ENCODE data around the gene PCDHGB1. TPM values are rescaled to one million over a fixed set of nuclear protein-coding genes. Genes with fewer than 3 reads are reported as not detected.
A peak's percentile ranks its signal among the peaks of the same experiment; 100 is the strongest.
"Not testable (repeated sequence)": the region's sequence is repeated elsewhere in the genome, so short reads cannot be mapped to it uniquely, and the experiment has no call there.

The PCDHGB1 gene
- total RNA-seq, result not detected

DNA sequence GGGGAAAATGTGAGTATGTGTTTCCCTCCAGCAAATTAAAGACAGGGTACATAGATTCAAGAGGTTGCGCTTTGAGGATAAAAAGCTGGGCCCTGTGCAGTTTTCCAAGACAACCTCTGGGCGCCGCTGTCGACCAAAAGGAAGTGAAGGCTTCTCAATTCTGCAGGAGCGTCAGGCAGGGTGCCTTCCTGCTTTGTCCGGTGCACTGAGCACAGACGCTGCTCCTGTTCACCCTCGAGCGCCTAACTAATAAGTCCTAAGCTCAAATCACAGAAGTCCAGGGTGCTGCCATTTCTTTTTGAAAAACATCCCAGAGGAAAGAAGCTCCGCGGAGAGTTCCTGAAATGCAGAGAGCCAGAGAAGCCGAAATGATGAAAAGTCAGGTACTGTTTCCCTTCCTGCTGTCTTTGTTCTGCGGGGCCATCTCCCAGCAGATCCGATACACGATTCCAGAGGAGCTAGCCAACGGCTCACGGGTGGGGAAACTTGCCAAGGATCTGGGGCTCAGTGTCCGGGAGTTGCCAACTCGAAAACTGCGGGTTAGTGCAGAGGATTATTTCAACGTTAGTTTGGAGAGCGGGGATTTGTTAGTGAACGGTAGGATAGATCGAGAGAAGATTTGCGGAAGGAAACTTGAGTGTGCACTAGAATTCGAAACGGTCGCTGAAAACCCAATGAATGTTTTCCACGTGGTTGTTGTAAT, at the start of gene PCDHGB1:
TSS of gene PCDHGB1 (plus strand) at position 183 of the 703 bp plus-strand sequence. CDS start at position 345, 162 bp downstream.
- ATAC-seq, result no peak
- no peak for DNase-seq (ENCODE audit: low spot score in 2 of 2)
- H3K9me3 Mint-ChIP-seq, result peaks cover 19 to 30% of the 10 kb centered on the region in 2 donors
- H3K27ac Mint-ChIP-seq, result no peak within 1 kb of the TSS
- H3K36me3 Mint-ChIP-seq, result peaks cover 36 to 59% of the 10 kb centered on the region in 2 donors

DNA sequence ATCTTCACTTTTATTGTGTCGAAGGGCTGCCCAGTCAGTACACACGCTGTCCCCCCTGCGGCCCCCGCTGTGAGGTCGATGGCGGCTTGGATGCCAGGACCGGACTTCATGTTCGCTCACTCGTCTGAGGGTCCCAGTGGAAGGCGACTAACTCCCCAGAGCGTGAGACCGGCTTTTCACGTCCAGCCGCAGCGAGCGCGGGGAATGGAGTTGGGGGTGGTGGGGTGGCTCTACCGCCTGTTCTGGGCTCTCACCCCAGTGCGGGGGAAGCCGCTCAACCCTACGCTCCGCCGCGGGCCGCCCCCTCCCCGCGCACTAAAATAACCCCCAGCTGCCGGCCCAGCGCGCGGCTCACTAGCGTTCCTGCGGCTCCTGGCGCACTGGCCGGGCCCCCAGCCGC, 46.1 kb upstream of the PCDHGB1 start, which contains the start of gene SLC25A2:
TSS of gene SLC25A2 (minus strand) at position 294 of the 400 bp plus-strand sequence. CDS start at position 110, 184 bp downstream.
- DNase-seq (ENCODE audit: low spot score in 2 of 2), result no peak
- H3K36me3 Mint-ChIP-seq, result peaks cover 30 to 61% of the 10 kb centered on the region in 2 donors
- H3K9me3 Mint-ChIP-seq, result peaks cover 30 to 36% of the 10 kb centered on the region in 2 donors
- no peak within 1 kb of the TSS for H3K27ac Mint-ChIP-seq
- no peak for ATAC-seq

DNA sequence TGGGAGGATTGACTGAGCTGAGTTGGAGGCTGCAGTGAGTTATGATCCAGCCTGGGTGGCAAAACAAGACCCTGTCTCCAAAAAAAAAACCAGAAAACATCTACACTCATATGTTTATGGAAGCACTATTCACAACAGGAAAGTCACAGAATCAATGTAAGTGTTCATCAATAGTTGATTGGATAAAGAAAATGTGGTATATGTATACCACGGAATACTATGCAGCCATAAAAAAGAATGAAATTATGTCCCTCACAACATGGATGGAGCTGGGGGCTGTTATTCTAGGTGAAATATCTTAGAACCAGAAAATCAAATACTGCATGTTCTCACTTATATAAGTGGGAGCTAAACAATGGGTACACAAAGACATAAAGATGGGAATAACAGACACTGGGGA, 43.3 kb upstream of the PCDHGB1 start:
- DNase-seq (ENCODE audit: low spot score in 2 of 2) (no peak), ATAC-seq (no peak)

DNA sequence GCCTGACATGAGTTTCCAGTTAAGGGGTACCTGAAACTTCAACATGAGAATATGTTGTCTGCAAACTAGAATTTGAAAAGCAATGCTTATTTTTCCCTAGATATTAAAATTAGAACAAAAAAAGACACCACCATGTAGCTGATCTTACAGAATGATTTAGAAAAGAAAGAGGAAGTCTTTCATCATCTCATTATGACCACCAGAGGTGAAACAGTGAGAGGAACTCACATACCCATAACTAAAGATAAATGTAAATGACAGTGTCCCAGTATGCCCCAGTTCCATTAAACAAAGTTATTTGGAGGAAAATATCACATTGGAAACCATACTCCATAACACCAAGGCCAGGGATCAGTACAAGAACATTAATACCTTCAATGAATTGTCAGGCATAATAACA, 36.2 kb upstream of the PCDHGB1 start:
- DNase-seq (ENCODE audit: low spot score in 2 of 2) (no peak), ATAC-seq (no peak)
- peaks cover 42 to 54% of the 10 kb centered on the region in 2 donors for H3K9me3 Mint-ChIP-seq
- peaks cover 65 to 67% of the 10 kb centered on the region in 2 donors for H3K36me3 Mint-ChIP-seq
- no peak overlapping the region for H3K27ac Mint-ChIP-seq

More for the DNA sequence above, 43.3 kb upstream of the PCDHGB1 start:
- Mint-ChIP-seq H3K9me3 (peaks cover 35 to 38% of the 10 kb centered on the region in 2 donors), H3K36me3 (peaks cover 40 to 70% of the 10 kb centered on the region in 2 donors), H3K27ac (no peak overlapping the region)

DNA sequence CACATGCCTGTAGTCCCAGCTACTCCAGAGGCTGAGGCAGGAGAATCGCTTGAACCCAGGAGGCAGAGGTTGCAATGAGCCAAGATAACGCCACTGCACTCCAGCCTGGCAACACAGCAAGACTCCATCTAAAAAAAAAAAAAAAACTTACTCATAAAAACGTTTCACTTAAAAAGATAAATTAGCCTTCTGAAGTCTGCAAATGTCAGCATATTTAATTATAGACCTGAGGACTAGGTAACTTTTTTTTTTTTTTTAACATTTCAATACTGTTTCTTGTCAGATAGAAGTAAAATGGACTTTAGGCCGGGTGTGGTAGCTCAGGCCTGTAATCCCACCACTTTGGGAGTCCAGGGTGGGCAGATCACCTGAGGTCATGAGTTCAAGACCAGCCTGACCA, 32.9 kb upstream of the PCDHGB1 start:
- Mint-ChIP-seq H3K36me3 (peaks cover 70 to 80% of the 10 kb centered on the region in 2 donors), H3K9me3 (peaks cover 53 to 57% of the 10 kb centered on the region in 2 donors)
- DNase-seq (ENCODE audit: low spot score in 2 of 2); ATAC-seq; H3K27ac Mint-ChIP-seq: not testable (repeated sequence)

DNA sequence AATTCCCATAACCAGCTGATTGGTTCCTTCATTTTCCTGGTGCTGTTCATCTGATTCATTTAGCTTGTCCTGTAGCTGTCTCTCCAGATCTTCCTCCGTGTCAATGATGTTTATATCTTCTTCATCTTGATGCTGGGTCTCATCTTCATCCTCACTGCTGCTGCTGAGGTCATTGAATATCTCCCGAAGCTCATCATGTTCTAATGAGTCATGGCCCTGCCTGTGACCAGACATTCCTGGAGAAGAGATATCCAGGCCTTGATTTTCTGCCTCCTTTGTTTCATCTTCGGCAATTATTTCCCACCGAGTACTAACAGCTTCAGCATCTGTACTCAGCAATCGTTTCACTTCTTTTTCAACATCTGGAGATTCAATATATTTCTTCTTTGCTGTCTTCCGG, 30.7 kb upstream of the PCDHGB1 start:
- H3K9me3 Mint-ChIP-seq, result peaks cover 42 to 50% of the 10 kb centered on the region in 2 donors
- ATAC-seq (no peak), DNase-seq (ENCODE audit: low spot score in 2 of 2) (no peak)
- peaks cover 50 to 69% of the 10 kb centered on the region in 2 donors for H3K36me3 Mint-ChIP-seq
- H3K27ac Mint-ChIP-seq, result peak overlapping the region in 1 of 2 donors; percentile 99

DNA sequence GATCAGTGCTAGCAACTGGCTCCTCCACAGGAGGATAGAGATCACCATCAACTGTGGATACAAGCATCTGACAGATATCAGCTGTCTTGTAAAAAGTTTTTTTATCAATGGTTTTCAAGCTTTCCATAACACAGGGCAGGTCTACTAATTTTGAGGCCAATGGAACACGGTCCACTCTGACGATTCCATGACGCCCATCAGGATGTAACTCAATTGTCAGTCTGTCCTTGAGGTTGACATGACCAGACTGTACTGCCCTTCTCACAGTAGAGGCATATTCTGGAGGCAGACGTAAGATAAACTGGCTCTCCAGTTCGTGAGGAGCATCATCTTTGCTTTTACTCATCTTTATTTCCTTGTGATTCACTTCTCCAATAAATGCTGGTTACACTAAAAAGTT, 30.2 kb upstream of the PCDHGB1 start:
- Mint-ChIP-seq H3K27ac (peak overlapping the region; percentile 99), H3K36me3 (peaks cover 48 to 64% of the 10 kb centered on the region in 2 donors), H3K9me3 (peaks cover 41 to 49% of the 10 kb centered on the region in 2 donors)
- DNase-seq (ENCODE audit: low spot score in 2 of 2), result no peak
- ATAC-seq, result no peak

DNA sequence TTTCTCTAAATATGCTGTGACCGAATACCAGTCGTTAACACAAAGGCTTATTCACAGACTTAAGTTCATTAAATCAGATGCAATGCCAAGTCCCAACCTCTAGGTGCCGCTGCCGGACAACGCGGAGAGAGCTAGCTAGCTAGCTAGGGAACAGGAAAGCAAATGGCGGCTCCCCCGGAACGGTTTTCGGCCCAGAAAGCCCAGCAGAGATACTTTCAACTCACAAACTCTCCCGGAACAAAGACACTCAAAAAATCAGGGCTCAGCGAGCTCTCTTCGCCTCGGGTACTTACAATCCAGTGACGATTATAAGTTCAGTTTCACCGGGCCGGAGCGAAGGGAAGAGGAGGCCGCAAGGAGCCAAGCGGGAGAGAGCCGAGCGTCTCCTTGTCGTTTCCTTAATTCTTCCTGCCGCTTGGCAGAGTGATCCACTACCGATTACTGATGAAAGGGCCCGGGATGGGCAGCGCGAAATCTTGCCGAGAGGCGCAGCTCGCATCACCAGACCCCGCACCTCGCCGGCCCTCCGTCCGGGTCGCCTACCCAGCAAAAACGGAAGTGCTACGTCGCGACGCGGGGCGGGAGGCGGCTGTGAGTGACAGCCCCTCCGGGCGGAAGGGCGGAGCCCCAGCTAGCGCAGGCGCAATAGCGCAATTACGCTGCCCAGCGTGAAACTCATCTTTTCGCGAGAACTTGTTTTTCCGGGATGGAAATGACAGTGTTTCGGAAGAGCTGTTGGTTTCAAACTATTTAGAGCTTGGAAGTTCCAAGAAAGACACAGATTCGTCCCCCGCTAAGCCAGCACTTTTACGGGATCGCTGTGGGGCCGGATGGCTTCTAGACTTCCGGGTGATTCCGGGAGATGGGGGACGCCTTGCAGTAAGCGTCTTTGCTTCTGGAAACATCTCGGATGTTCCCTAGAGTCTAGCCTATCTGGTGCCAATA, 29.4 kb upstream of the PCDHGB1 start, which contains the start of gene TAF7:
TSS of gene TAF7 (minus strand) at position 560 of the 945 bp plus-strand sequence. CDS start 740 bp downstream, outside the sequence.
- Mint-ChIP-seq H3K36me3 (peaks cover 40 to 56% of the 10 kb centered on the region in 2 donors), H3K9me3 (peaks cover 36 to 45% of the 10 kb centered on the region in 2 donors), H3K27ac (peak within 1 kb of the TSS; percentile 99)
- DNase-seq (ENCODE audit: low spot score in 2 of 2) (peak; percentile 92 to 93), ATAC-seq (peak; percentile 94 to 96)

DNA sequence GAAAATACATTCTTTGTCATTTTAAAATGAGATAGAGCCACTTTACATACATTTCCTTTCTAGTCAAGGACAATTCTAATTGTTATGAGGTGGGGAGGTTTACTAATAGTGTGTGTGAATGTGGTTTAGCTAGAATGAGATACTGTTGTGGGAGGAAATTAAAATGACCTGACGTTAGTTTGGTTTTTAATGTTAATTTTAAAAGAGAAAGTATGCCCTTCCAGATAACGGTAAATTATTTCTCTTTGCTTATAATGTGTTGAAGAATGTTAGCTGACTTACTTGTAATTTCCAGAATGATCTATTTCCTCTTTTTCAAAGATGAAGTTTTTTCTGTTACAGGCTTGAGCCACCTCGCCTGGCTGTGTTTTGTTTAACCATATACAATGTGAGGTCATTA, 27.6 kb upstream of the PCDHGB1 start:
- Mint-ChIP-seq H3K36me3 (peaks cover 41 to 65% of the 10 kb centered on the region in 2 donors), H3K9me3 (peaks cover 33 to 50% of the 10 kb centered on the region in 2 donors), H3K27ac (no peak overlapping the region)
- no peak for DNase-seq (ENCODE audit: low spot score in 2 of 2)
- no peak for ATAC-seq

DNA sequence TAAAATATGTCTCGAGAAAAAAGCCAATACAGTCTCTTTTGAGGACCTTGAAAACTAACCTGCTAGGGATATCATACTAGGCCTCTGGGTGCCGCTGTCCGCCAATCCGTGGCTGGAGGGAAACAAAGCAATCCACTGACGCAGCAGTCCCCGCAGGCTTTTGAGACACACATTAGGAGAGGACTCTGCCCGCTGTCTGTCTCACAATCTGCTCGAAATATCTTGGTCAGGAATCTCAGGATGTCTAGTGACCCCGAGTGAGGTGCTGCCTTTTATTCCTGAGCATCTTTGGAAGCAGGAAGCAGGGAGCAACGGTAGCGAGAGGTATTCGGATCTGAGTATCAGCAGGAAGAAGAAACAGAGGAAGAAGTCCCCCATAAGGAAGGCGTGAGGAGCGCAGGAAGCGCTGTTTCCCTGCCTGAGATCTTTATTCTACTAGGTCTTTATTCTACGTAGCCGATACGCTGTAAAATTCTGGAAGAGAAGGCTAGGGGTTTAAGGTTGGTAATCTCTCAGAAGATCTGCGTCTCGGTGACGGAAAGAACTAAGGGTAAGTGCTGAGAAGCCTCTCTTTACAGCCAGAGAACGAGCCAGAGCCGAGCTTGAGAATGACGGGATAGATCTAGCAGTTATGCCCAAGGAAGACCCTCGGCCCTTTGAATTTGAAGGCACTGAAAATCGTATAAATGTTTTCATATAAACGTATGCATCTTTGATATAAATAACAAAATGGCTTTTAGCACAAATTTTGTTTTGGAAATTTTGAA, 23.6 kb upstream of the PCDHGB1 start:
- H3K36me3 Mint-ChIP-seq, result peaks cover 28 to 34% of the 10 kb centered on the region in 2 donors
- peak; percentile 91 to 96 for ATAC-seq
- H3K27ac Mint-ChIP-seq, result peak overlapping the region; percentile 58 to 81
- H3K9me3 Mint-ChIP-seq, result peaks cover 11 to 22% of the 10 kb centered on the region in 2 donors
- peak in 1 of 2 donors; percentile 39 for DNase-seq (ENCODE audit: low spot score in 2 of 2)

DNA sequence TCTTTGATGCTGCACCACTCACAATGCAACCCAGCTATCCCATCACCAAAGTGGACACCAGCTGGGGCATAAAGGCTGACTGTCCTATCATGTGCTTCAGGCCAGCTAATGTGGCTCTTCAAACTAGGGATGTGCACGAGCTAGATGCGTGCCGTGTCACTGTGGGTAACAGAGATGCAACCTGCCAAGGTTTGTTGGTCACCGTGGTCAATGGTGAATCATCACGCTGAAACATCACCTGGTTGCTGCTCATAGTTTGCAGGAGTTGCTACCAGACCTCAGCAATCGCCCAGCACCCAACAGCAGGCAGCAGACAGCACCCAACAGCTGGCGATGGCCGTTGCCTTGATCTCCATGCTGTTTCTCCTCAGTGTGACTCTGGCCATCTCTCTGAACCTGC, 21.7 kb upstream of the PCDHGB1 start:
- Mint-ChIP-seq H3K27ac (no peak overlapping the region), H3K36me3 (peaks cover 30 to 45% of the 10 kb centered on the region in 2 donors), H3K9me3 (peaks cover 21 to 25% of the 10 kb centered on the region in 2 donors)
- DNase-seq (ENCODE audit: low spot score in 2 of 2) (no peak), ATAC-seq (peak in 1 of 2 donors; percentile 54)

DNA sequence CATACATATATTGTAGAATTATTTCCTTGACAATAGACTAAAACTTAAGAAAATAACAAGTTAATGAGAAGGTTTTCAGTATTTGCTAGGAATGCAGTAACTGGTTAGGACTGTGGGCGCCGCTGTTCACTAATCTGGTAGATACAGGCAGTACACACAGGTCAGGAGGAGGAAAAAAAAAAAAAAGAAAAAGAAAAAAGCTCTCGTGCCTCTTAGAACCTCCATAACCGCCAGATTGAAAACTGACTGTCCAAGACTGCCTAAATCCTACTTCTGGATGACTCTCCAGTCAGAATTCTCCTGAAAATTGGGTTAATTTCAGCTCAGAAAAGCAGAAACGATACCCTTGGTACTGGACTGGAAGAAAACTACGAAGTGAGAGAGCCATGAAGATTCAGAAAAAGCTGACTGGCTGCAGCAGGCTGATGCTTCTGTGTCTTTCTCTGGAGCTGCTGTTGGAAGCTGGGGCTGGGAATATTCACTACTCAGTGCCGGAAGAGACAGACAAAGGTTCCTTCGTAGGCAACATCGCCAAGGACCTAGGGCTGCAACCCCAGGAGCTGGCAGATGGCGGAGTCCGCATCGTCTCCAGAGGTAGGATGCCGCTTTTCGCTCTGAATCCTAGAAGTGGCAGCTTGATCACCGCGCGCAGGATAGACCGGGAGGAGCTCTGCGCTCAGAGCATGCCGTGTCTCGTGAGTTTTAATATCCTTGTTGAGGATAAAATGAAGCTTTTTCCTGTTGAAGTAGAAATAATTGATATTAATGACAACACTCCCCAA, 19.4 kb upstream of the PCDHGB1 start, which contains the start of gene PCDHGA1:
TSS of gene PCDHGA1 (plus strand) at position 216 of the 782 bp plus-strand sequence.
- Mint-ChIP-seq H3K27ac (no peak within 1 kb of the TSS), H3K9me3 (peaks cover 22 to 39% of the 10 kb centered on the region in 2 donors), H3K36me3 (peaks cover 46 to 52% of the 10 kb centered on the region in 2 donors)
- DNase-seq (ENCODE audit: low spot score in 2 of 2) (no peak), ATAC-seq (no peak)

DNA sequence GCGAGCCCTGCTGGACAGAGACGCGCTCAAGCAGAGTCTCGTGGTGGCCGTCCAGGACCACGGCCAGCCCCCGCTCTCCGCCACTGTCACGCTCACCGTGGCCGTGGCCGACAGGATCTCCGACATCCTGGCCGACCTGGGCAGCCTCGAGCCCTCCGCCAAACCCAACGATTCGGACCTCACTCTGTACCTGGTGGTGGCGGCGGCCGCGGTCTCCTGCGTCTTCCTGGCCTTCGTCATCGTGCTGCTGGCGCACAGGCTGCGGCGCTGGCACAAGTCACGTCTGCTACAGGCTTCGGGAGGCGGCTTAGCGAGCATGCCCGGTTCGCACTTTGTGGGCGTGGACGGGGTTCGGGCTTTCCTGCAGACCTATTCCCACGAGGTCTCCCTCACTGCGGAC, 17.3 kb upstream of the PCDHGB1 start:
- not testable (repeated sequence) for DNase-seq (ENCODE audit: low spot score in 2 of 2); ATAC-seq; H3K27ac Mint-ChIP-seq
- peaks cover 34 to 35% of the 10 kb centered on the region in 2 donors for H3K9me3 Mint-ChIP-seq
- peaks cover 32 to 59% of the 10 kb centered on the region in 2 donors for H3K36me3 Mint-ChIP-seq

DNA sequence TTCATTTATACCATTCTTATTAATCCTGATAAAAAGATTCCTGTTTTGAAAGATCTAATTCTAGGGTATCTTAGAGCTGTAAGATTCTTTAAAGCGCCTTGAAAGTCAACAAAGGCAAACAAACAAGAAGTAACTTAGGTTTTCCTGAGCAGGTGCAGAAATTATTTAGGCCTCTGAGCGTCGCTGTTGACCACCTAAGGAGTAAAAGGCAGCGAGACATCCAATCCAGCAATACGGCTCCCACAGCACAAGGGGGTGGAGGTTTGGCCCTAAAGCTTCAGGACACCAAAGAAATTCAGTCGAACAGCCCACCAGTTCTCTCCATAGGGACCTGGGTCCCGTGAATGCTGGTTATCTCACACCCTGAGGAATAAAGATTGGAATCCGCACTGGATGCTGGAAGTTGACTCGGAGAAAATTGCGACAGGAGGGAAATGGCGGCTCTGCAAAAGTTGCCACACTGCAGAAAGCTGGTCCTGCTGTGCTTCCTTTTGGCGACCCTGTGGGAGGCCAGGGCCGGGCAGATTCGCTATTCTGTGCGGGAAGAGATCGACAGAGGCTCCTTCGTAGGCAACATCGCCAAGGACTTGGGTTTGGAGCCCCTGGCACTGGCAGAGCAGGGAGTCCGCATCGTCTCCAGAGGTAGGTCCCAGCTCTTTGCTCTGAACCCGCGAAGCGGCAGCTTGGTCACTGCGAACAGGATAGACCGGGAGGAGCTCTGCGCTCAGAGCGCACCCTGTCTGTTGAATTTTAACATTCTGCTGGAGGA, 11.2 kb upstream of the PCDHGB1 start, which contains the start of gene PCDHGA2:
TSS of gene PCDHGA2 (plus strand) at position 223 of the 769 bp plus-strand sequence.
- DNase-seq (ENCODE audit: low spot score in 2 of 2) (no peak), ATAC-seq (no peak)
- no peak within 1 kb of the TSS for H3K27ac Mint-ChIP-seq
- peaks cover 51 to 65% of the 10 kb centered on the region in 2 donors for H3K36me3 Mint-ChIP-seq
- H3K9me3 Mint-ChIP-seq, result peaks cover 37 to 53% of the 10 kb centered on the region in 2 donors
